Keratinocyte (primary cell): ENCODE results near the gene GRIA1. TPM values are rescaled to one million over a fixed set of nuclear protein-coding genes. Genes with fewer than 3 reads are reported as not detected.

Source experiments
- DNase-seq: peaks from one replicate; pipeline ENCODE4 v3.0.0-alpha.2; 2011; ENCODE audit warnings: low read depth, missing footprints, low spot score
- FAIRE-seq: peaks from 2 replicates; lab custom pipeline; 2011; peaks lifted over from hg19 to GRCh38; lab: Jason Lieb, UNC
- H2AFZ ChIP-seq: 2 replicates; pipeline ENCODE4 v1.6.0; 2012; ENCODE audit warnings: low read length, control low read depth, inconsistent platforms; ENCODE audit not compliant: control insufficient read depth
- H3K27ac ChIP-seq: 2 replicates; pipeline ENCODE4 v1.5.1; 2011; ENCODE audit warnings: low read length; ENCODE audit not compliant: control insufficient read depth, insufficient read depth
- H3K27me3 ChIP-seq: 3 replicates; pipeline ENCODE4 v1.6.0; 2011; ENCODE audit warnings: low read length; ENCODE audit not compliant: control insufficient read depth, insufficient read depth; ENCODE audit errors: extremely low read depth
- H3K36me3 ChIP-seq, 2 experiments: 2 replicates in 1 of 2; 3 replicates in 1 of 2; pipeline ENCODE4 v1.5.1; 2011; ENCODE audit warnings: low read length in 2 of 2, mild to moderate bottlenecking in 1 of 2; ENCODE audit not compliant: control insufficient read depth in 2 of 2, insufficient read depth in 2 of 2; ENCODE audit errors: extremely low read depth in 1 of 2
- H3K4me1 ChIP-seq: 3 replicates; pipeline ENCODE4 v1.5.1; 2011; ENCODE audit warnings: low read length; ENCODE audit not compliant: control insufficient read depth, insufficient read depth; ENCODE audit errors: extremely low read depth
- H3K4me2 ChIP-seq: 3 replicates; pipeline ENCODE4 v1.6.0; 2011; ENCODE audit warnings: low read depth, low read length; ENCODE audit not compliant: control insufficient read depth, insufficient read depth; ENCODE audit errors: extremely low read depth
- H3K4me3 ChIP-seq, 3 experiments: fragments of 200-600 bp in 1 of 3; sonication (generic) in 1 of 3; 2 replicates in 2 of 3; 3 replicates in 1 of 3; pipeline ENCODE4 v1.5.1; 2011 to 2016; ENCODE audit warnings: low read length in 3 of 3, mild to moderate bottlenecking in 3 of 3, control low read depth in 2 of 3, inconsistent platforms in 1 of 3, low read depth in 1 of 3, mixed read lengths in 1 of 3, mixed run types in 1 of 3, moderate library complexity in 1 of 3; ENCODE audit not compliant: control insufficient read depth in 2 of 3, insufficient read depth in 2 of 3; ENCODE audit errors: extremely low read depth in 1 of 3
- H3K79me2 ChIP-seq: 2 replicates; pipeline ENCODE4 v1.6.0; 2012; ENCODE audit warnings: low read length; ENCODE audit not compliant: control insufficient read depth, insufficient read depth
- H3K9ac ChIP-seq: 3 replicates; pipeline ENCODE4 v1.6.0; 2011; ENCODE audit warnings: low read length; ENCODE audit not compliant: control insufficient read depth, insufficient read depth; ENCODE audit errors: extremely low read depth
- H3K9me1 ChIP-seq: 3 replicates; pipeline ENCODE4 v1.6.0; 2011; ENCODE audit warnings: low read length; ENCODE audit not compliant: control insufficient read depth, insufficient read depth; ENCODE audit errors: extremely low read depth
- H3K9me3 ChIP-seq: 2 replicates; pipeline ENCODE4 v1.5.1; 2012; ENCODE audit warnings: low read depth, low read length; ENCODE audit not compliant: control insufficient read depth
- H4K20me1 ChIP-seq: 3 replicates; pipeline ENCODE4 v1.6.0; 2011; ENCODE audit warnings: low read length; ENCODE audit not compliant: control insufficient read depth, insufficient read depth; ENCODE audit errors: extremely low read depth
- EZH2 ChIP-seq: IDR thresholded peaks from one replicate; pipeline ENCODE4 v1.6.1; 2012; ENCODE audit warnings: inconsistent platforms, mild to moderate bottlenecking, low read length, moderate library complexity
- dilution Hi-C: fragments of 300-500 bp; cut with MboI; formaldehyde crosslinking; loops from one replicate; pipeline ENCODE4 v1.7.0; 2020; ENCODE audit warnings: low sequenced_read_pairs; ENCODE audit not compliant: extremely low pct_ligation_motif_present
- polyA plus RNA-seq, 5 experiments: library from polyadenylated mRNA; depleted of rRNA in 3 of 5; stranded (reverse) in 3 of 5; stranded (forward) in 1 of 5; unstranded in 1 of 5; fragments of >200 nt; gene quantifications; 1 replicate in 1 of 5; 2 replicates in 3 of 5; 3 replicates in 1 of 5; pipeline versions ENCODE4 v1.2.1 to v1.2.3, GENCODE V29; 2011 to 2012; ENCODE audit warnings: missing spikeins in 2 of 5, low read depth in 1 of 5, low replicate concordance in 1 of 5
- TF ChIP-seq, protein P1 (sequence below), 3 experiments: IDR thresholded peaks in 1 of 3; conservative IDR thresholded peaks in 1 of 3; optimal IDR thresholded peaks in 1 of 3; 2 replicates in 2 of 3; 3 replicates in 1 of 3; pipeline versions ENCODE3 to v1.5.1; 2011; ENCODE audit warnings: low read length in 3 of 3, mild to moderate bottlenecking in 3 of 3, moderate library complexity in 2 of 3, control low read depth in 1 of 3, inconsistent platforms in 1 of 3; ENCODE audit not compliant: insufficient read depth in 2 of 3; ENCODE audit errors: extremely low read depth in 1 of 3

GRIA1 gene
- polyA plus RNA-seq, 1 donor (not counting 4 experiments of a cell fraction or from before 2014, with no cell fraction given), result not detected

- H3K9ac ChIP-seq, result no peak overlapping the region
- TF ChIP-seq, protein P1, sequence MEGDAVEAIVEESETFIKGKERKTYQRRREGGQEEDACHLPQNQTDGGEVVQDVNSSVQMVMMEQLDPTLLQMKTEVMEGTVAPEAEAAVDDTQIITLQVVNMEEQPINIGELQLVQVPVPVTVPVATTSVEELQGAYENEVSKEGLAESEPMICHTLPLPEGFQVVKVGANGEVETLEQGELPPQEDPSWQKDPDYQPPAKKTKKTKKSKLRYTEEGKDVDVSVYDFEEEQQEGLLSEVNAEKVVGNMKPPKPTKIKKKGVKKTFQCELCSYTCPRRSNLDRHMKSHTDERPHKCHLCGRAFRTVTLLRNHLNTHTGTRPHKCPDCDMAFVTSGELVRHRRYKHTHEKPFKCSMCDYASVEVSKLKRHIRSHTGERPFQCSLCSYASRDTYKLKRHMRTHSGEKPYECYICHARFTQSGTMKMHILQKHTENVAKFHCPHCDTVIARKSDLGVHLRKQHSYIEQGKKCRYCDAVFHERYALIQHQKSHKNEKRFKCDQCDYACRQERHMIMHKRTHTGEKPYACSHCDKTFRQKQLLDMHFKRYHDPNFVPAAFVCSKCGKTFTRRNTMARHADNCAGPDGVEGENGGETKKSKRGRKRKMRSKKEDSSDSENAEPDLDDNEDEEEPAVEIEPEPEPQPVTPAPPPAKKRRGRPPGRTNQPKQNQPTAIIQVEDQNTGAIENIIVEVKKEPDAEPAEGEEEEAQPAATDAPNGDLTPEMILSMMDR (optimal IDR thresholded peaks at IDR 0.05 in 1 of 3, IDR thresholded peaks at IDR 0.05 in 1 of 3, conservative IDR thresholded peaks at IDR 0.05 in 1 of 3; ENCODE audit: extremely low read depth in 1 of 3, insufficient read depth in 2 of 3, low read length in 3 of 3), result no peak
- no peak for TF ChIP-seq EZH2
- peaks cover 5% of the 10 kb centered on the region for H3K4me1 ChIP-seq
- no peak overlapping the region for H3K4me2 ChIP-seq
- no peaks in the 10 kb centered on the region for H3K9me1 ChIP-seq
- H3K4me3 ChIP-seq, result no peak overlapping the region
- no peaks in the 10 kb centered on the region for H3K9me3 ChIP-seq
- no peaks in the 10 kb centered on the region for H3K36me3 ChIP-seq
- dilution Hi-C loops, result no loop called here
- no peak for FAIRE-seq
- H3K27me3 ChIP-seq, result no peaks in the 10 kb centered on the region
- H4K20me1 ChIP-seq, result no peaks in the 10 kb centered on the region
- H2AFZ ChIP-seq, result no peak overlapping the region
- DNase-seq, result no peak
- H3K79me2 ChIP-seq, result no peaks in the 10 kb centered on the region
- H3K27ac ChIP-seq, result no peak overlapping the region
Observed at GRCh38 chr5:153459051-153459743, 31.3 kb upstream of the GRIA1 start.

DNA sequence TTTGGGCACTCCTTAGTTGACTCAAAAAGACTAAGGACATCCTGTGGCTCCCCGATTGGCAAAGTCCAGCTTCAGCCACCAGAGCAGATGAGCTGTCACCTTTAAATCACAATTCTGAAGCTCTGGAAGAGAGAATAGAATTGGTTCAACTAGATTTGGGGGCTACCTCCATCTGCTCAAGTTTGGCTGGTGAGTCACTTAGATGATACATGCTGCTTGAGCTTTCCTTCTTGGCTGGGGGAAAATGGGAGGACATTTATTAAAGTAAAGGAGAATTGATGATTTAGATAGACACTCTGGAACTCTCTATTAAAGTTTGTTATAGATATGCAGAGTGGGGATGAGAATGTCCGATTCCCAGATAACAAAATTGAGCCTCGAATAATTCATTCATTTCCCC is 30.0 kb upstream of the GRIA1 start:
- no peak for DNase-seq
- TF ChIP-seq, protein P1 (optimal IDR thresholded peaks at IDR 0.05 in 1 of 3, IDR thresholded peaks at IDR 0.05 in 1 of 3, conservative IDR thresholded peaks at IDR 0.05 in 1 of 3; ENCODE audit: extremely low read depth in 1 of 3, insufficient read depth in 2 of 3, low read length in 3 of 3), result no peak
- no peak for TF ChIP-seq EZH2
- no peaks in the 10 kb centered on the region for H3K9me1 ChIP-seq
- H3K4me3 ChIP-seq, result no peak overlapping the region
- no peaks in the 10 kb centered on the region for H3K36me3 ChIP-seq
- FAIRE-seq, result no peak
- H3K9me3 ChIP-seq, result no peaks in the 10 kb centered on the region
- no peak overlapping the region for H2AFZ ChIP-seq
- no peak overlapping the region for H3K27ac ChIP-seq
- dilution Hi-C loops, result no loop called here
- H3K4me1 ChIP-seq, result peaks cover 5% of the 10 kb centered on the region
- no peak overlapping the region for H3K9ac ChIP-seq
- H3K79me2 ChIP-seq, result no peaks in the 10 kb centered on the region
- H3K27me3 ChIP-seq, result no peaks in the 10 kb centered on the region
- H3K4me2 ChIP-seq, result no peak overlapping the region
- H4K20me1 ChIP-seq, result no peaks in the 10 kb centered on the region
